ENCODE results near the gene PCSK5. TPM values are rescaled to one million over a fixed set of nuclear protein-coding genes. Genes with fewer than 3 reads are reported as not detected.

PCSK5 gene
- total RNA-seq, 4 donors from 2014 or later, result 9.6 to 41.8 (median 15.1) TPM

GRCh38 chr9:76378367-76379073 is 488.0 kb downstream of the PCSK5 start:
- intact Hi-C loops (cut with DNase I), result no loop called here
- H3K27me3 ChIP-seq, result no peaks in the 10 kb centered on the region
- no peak overlapping the region for H3K4me3 ChIP-seq (replicated peaks in 1 of 3)
- no peaks in the 10 kb centered on the region for H3K9me3 ChIP-seq
- no peak for TF ChIP-seq POLR2A (IDR thresholded peaks at IDR 0.05)
- TF ChIP-seq CTCF (IDR thresholded peaks at IDR 0.05), result no peak
- peaks cover 0 to 11% of the 10 kb centered on the region in 2 donors for H3K4me1 ChIP-seq
- DNase-seq, result no peak
- WGBS, 2 donors, result 87 to 90% methylated on average over 6 of the region's 6 CpGs
- H3K27ac ChIP-seq, result no peak overlapping the region
- H3K36me3 ChIP-seq, result no peaks in the 10 kb centered on the region

GRCh38 chr9:76379494-76379893 is 489.0 kb downstream of the PCSK5 start:
- intact Hi-C loops (cut with DNase I), result no loop called here
- DNase-seq, result no peak
- no peaks in the 10 kb centered on the region for H3K36me3 ChIP-seq
- H3K9me3 ChIP-seq, result no peaks in the 10 kb centered on the region
- no peak for TF ChIP-seq POLR2A (IDR thresholded peaks at IDR 0.05)
- no peak for TF ChIP-seq CTCF (IDR thresholded peaks at IDR 0.05)
- no peak overlapping the region for H3K27ac ChIP-seq
- no peak overlapping the region for H3K4me3 ChIP-seq (replicated peaks in 1 of 3)
- no peaks in the 10 kb centered on the region for H3K27me3 ChIP-seq
- H3K4me1 ChIP-seq, result peaks cover 0 to 7% of the 10 kb centered on the region in 2 donors
- 93 to 94% methylated on average over 2 of the region's 2 CpGs for WGBS, 2 donors

- intact Hi-C loops (cut with DNase I), result no loop called here
- 56 to 73% methylated on average over 1 of the region's 1 CpG for WGBS, 2 donors
- Histone ChIP-seq H3K27me3 (no peaks in the 10 kb centered on the region), H3K4me1 (peaks cover 3 to 5% of the 10 kb centered on the region in 2 donors), H3K36me3 (peaks cover 0 to 8% of the 10 kb centered on the region in 2 donors), H3K27ac (no peak overlapping the region), H3K9me3 (no peaks in the 10 kb centered on the region), H3K4me3 (replicated peaks in 1 of 3) (no peak overlapping the region)
- no peak for TF ChIP-seq POLR2A (IDR thresholded peaks at IDR 0.05)
- no peak for TF ChIP-seq CTCF (IDR thresholded peaks at IDR 0.05)
- DNase-seq, result no peak
Observed at GRCh38 chr9:76390656-76391055, 500.2 kb downstream of the PCSK5 start.

- intact Hi-C loops (cut with DNase I), result no loop called here
- 1% methylated on average over 24 to 33 of the region's 81 CpGs for WGBS, 2 donors
Observed at GRCh38 chr9:76394195-76394959, 503.9 kb downstream of the PCSK5 start, which contains the start of gene RFK. RFK (minus strand) TSS chr9:76394426; CDS start chr9:76394171, 255 bp downstream.

More at GRCh38 chr9:76394195-76394959, 503.9 kb downstream of the PCSK5 start, which contains the start of gene RFK:
- TF ChIP-seq CTCF (IDR thresholded peaks at IDR 0.05), result peak in 3 of 6 experiments; percentile 35 to 49 (median 41)
- TF ChIP-seq POLR2A (IDR thresholded peaks at IDR 0.05), result peak in 1 of 2 donors; percentile 78
- no peaks in the 10 kb centered on the region for H3K36me3 ChIP-seq
- H3K27ac ChIP-seq, result peak within 1 kb of the TSS; percentile 89 to 96 (median 92)
- H3K4me1 ChIP-seq, result peaks cover 3 to 5% of the 10 kb centered on the region in 2 donors
- no peaks in the 10 kb centered on the region for H3K9me3 ChIP-seq
- no peaks in the 10 kb centered on the region for H3K27me3 ChIP-seq
- peak; percentile 90 to 92 for DNase-seq
- peak within 1 kb of the TSS; percentile 68 to 92 (median 75) for H3K4me3 ChIP-seq (replicated peaks in 1 of 3)
